Dedifferentiated amniotic fluid mesenchymal stem cell (primary cell): Measurements from ENCODE around the gene UBXN7.
"Not testable (repeated sequence)": the region's sequence is repeated elsewhere in the genome, so short reads cannot be mapped to it uniquely, and the experiment has no call there.

Experiments
- DNase-seq: peaks from one replicate; pipeline ENCODE4 v3.0.0-alpha.2; 2016; ENCODE audit errors: extremely low spot score

The UBXN7 gene

GRCh38 chr3:196432137-196432879 is at the start of gene UBXN7:
UBXN7 (minus strand) TSS chr3:196432427; CDS start chr3:196432399, 28 bp downstream.
- peak; percentile 91 for DNase-seq

- no peak for DNase-seq
Measured at GRCh38 chr3:196477678-196478077, 45.5 kb upstream of the UBXN7 start.

- no peak for DNase-seq
Measured at GRCh38 chr3:196472286-196472685, 40.1 kb upstream of the UBXN7 start.

- DNase-seq, result no peak
Measured at GRCh38 chr3:196471551-196471950, 39.3 kb upstream of the UBXN7 start.

- DNase-seq, result not testable (repeated sequence)
Measured at GRCh38 chr3:196470182-196470581, 38.0 kb upstream of the UBXN7 start.

GRCh38 chr3:196463804-196464203 is 31.6 kb upstream of the UBXN7 start:
- no peak for DNase-seq

GRCh38 chr3:196463478-196463756 is 31.2 kb upstream of the UBXN7 start:
- no peak for DNase-seq

- not testable (repeated sequence) for DNase-seq
Measured at GRCh38 chr3:196462680-196463477, 30.7 kb upstream of the UBXN7 start.

GRCh38 chr3:196458063-196458462 is 25.8 kb upstream of the UBXN7 start:
- DNase-seq, result no peak

GRCh38 chr3:196457470-196457869 is 25.2 kb upstream of the UBXN7 start:
- not testable (repeated sequence) for DNase-seq

- no peak for DNase-seq
Measured at GRCh38 chr3:196454935-196455334, 22.7 kb upstream of the UBXN7 start.

- not testable (repeated sequence) for DNase-seq
Measured at GRCh38 chr3:196445391-196445790, 13.2 kb upstream of the UBXN7 start.

GRCh38 chr3:196444500-196444894 is 12.3 kb upstream of the UBXN7 start:
- no peak for DNase-seq

- DNase-seq, result no peak
Measured at GRCh38 chr3:196440696-196441095, 8.5 kb upstream of the UBXN7 start.

GRCh38 chr3:196440041-196440537 is 7.9 kb upstream of the UBXN7 start:
- DNase-seq, result peak; percentile 36

- peak; percentile 76 for DNase-seq
Measured at GRCh38 chr3:196431181-196432136, 768 bp downstream of the UBXN7 start.

- no peak for DNase-seq
Measured at GRCh38 chr3:196428041-196428440, 4.2 kb downstream of the UBXN7 start.

- not testable (repeated sequence) for DNase-seq
Measured at GRCh38 chr3:196424421-196424820, 7.8 kb downstream of the UBXN7 start.

GRCh38 chr3:196423044-196423781 is 9.0 kb downstream of the UBXN7 start:
- no peak for DNase-seq

GRCh38 chr3:196421668-196422067 is 10.6 kb downstream of the UBXN7 start:
- DNase-seq, result not testable (repeated sequence)

- DNase-seq, result no peak
Measured at GRCh38 chr3:196419386-196419785, 12.8 kb downstream of the UBXN7 start.
